ENCODE measurements around the gene ANO2. TPM values are rescaled to one million over a fixed set of nuclear protein-coding genes. Genes with fewer than 3 reads are reported as not detected.

ANO2 gene
- total RNA-seq, 2 donors from 2014 or later, result 14.3 to 28.5 TPM

GRCh38 chr12:5578775-5579174, 366.3 kb downstream of the ANO2 start:
- no peak for DNase-seq
- Histone ChIP-seq H3K4me3 (ENCODE audit: low read length) (no peak overlapping the region), H3K27me3 (ENCODE audit: control insufficient read depth, insufficient read depth, low read length, poor library complexity, severe bottlenecking) (no peaks in the 10 kb centered on the region), H3K27ac (ENCODE audit: low read depth, low read length) (no peak overlapping the region), H3K4me1 (ENCODE audit: control insufficient read depth, insufficient read depth, low read length) (peaks cover 10% of the 10 kb centered on the region), H3K9ac (ENCODE audit: extremely low read depth, low read length, poor library complexity, severe bottlenecking) (no peak overlapping the region), H3K36me3 (ENCODE audit: control insufficient read depth, insufficient read depth, low read length) (no peaks in the 10 kb centered on the region), H3K9me3 (ENCODE audit: control insufficient read depth, low read length) (no peaks in the 10 kb centered on the region)
- 95 to 100% methylated on average over 2 to 3 of the region's 3 CpGs for WGBS, 2 experiments (ENCODE audit: insufficient coverage in 1 of 2, insufficient read length in 1 of 2)
- Mint-ChIP-seq H3K4me1 (peaks cover 22% of the 10 kb centered on the region), H3K36me3 (ENCODE audit: low read depth) (no peaks in the 10 kb centered on the region), H3K4me3 (no peak overlapping the region), H3K27ac (no peak overlapping the region), H3K27me3 (ENCODE audit: insufficient read depth) (peaks cover 2% of the 10 kb centered on the region), H3K9me3 (no peaks in the 10 kb centered on the region)
- no peak for TF ChIP-seq CTCF (conservative IDR thresholded peaks at IDR 0.05)

- no peak overlapping the region for H3K4me3 ChIP-seq (ENCODE audit: low read length)
- no peaks in the 10 kb centered on the region for H3K27me3 ChIP-seq (ENCODE audit: control insufficient read depth, insufficient read depth, low read length, poor library complexity, severe bottlenecking)
- no peak for TF ChIP-seq CTCF (conservative IDR thresholded peaks at IDR 0.05)
- Mint-ChIP-seq H3K4me1 (peaks cover 22% of the 10 kb centered on the region), H3K27me3 (ENCODE audit: insufficient read depth) (peaks cover 2% of the 10 kb centered on the region), H3K36me3 (ENCODE audit: low read depth) (no peaks in the 10 kb centered on the region), H3K27ac (no peak overlapping the region), H3K9me3 (no peaks in the 10 kb centered on the region), H3K4me3 (no peak overlapping the region)
- no peak overlapping the region for H3K27ac ChIP-seq (ENCODE audit: low read depth, low read length)
- H3K9me3 ChIP-seq (ENCODE audit: control insufficient read depth, low read length), result no peaks in the 10 kb centered on the region
- no peaks in the 10 kb centered on the region for H3K36me3 ChIP-seq (ENCODE audit: control insufficient read depth, insufficient read depth, low read length)
- no peak for DNase-seq
- 91% methylated on average over 8 of the region's 8 CpGs for WGBS, 2 experiments (ENCODE audit: insufficient coverage in 1 of 2, insufficient read length in 1 of 2)
- H3K4me1 ChIP-seq (ENCODE audit: control insufficient read depth, insufficient read depth, low read length), result peaks cover 10% of the 10 kb centered on the region
- H3K9ac ChIP-seq (ENCODE audit: extremely low read depth, low read length, poor library complexity, severe bottlenecking), result no peak overlapping the region
These were observed 367.3 kb downstream of the ANO2 start for GRCh38 chr12:5577741-5578140.

GRCh38 chr12:5577211-5577612, 367.8 kb downstream of the ANO2 start:
- H3K27ac ChIP-seq (ENCODE audit: low read depth, low read length), result no peak overlapping the region
- peaks cover 10% of the 10 kb centered on the region for H3K4me1 ChIP-seq (ENCODE audit: control insufficient read depth, insufficient read depth, low read length)
- H3K27me3 ChIP-seq (ENCODE audit: control insufficient read depth, insufficient read depth, low read length, poor library complexity, severe bottlenecking), result no peaks in the 10 kb centered on the region
- no peak overlapping the region for H3K4me3 ChIP-seq (ENCODE audit: low read length)
- H3K4me1 Mint-ChIP-seq, result peaks cover 22% of the 10 kb centered on the region
- peaks cover 2% of the 10 kb centered on the region for H3K27me3 Mint-ChIP-seq (ENCODE audit: insufficient read depth)
- 58 to 88% methylated on average over 3 of the region's 3 CpGs for WGBS, 2 experiments (ENCODE audit: insufficient coverage in 1 of 2, insufficient read length in 1 of 2)
- peak overlapping the region; percentile 22 for H3K27ac Mint-ChIP-seq
- H3K4me3 Mint-ChIP-seq, result no peak overlapping the region
- TF ChIP-seq CTCF (conservative IDR thresholded peaks at IDR 0.05), result no peak
- H3K9me3 Mint-ChIP-seq, result no peaks in the 10 kb centered on the region
- H3K9me3 ChIP-seq (ENCODE audit: control insufficient read depth, low read length), result no peaks in the 10 kb centered on the region
- no peaks in the 10 kb centered on the region for H3K36me3 ChIP-seq (ENCODE audit: control insufficient read depth, insufficient read depth, low read length)
- H3K9ac ChIP-seq (ENCODE audit: extremely low read depth, low read length, poor library complexity, severe bottlenecking), result no peak overlapping the region
- no peaks in the 10 kb centered on the region for H3K36me3 Mint-ChIP-seq (ENCODE audit: low read depth)
- DNase-seq, result peak; percentile 67

Measured in endodermal cell (in vitro differentiated cells).